Fibroblast of skin of scalp (primary cell): ENCODE results near the gene UGT2B11. TPM values are rescaled to one million over a fixed set of nuclear protein-coding genes. Genes with fewer than 3 reads are reported as not detected.
"Not testable (repeated sequence)": the region's sequence is repeated elsewhere in the genome, so short reads cannot be mapped to it uniquely, and the experiment has no call there.

ENCODE experiments used
- DNase-seq: peaks from one replicate; pipeline ENCODE4 v3.0.0-alpha.2; 2013
- polyA plus RNA-seq, 2 experiments: library from polyadenylated mRNA; unstranded; fragments of 120-200 nt; gene quantifications; one replicate each; pipeline ENCODE4 v1.2.1, GENCODE V29; 2013; ENCODE audit not compliant: insufficient read length in 2 of 2

UGT2B11 gene
- not detected for polyA plus RNA-seq (2013, experiment 1 of 2; ENCODE audit: insufficient read length)
- polyA plus RNA-seq (2013, experiment 2 of 2; ENCODE audit: insufficient read length) = not detected

- no peak for DNase-seq
These were observed at the start of gene UGT2B11 for GRCh38 chr4:69214716-69215115. Gene UGT2B11, minus strand, starts transcription at chr4:69214748. Its CDS starts 26 bp downstream, at chr4:69214722.

GRCh38 chr4:69253147-69253772 is 38.7 kb upstream of the UGT2B11 start:
- DNase-seq = not testable (repeated sequence)

GRCh38 chr4:69250884-69251283 is 36.3 kb upstream of the UGT2B11 start:
- DNase-seq = not testable (repeated sequence)

GRCh38 chr4:69242562-69243240 is 28.2 kb upstream of the UGT2B11 start:
- DNase-seq = not testable (repeated sequence)

- not testable (repeated sequence) for DNase-seq
These were observed 27.2 kb upstream of the UGT2B11 start for GRCh38 chr4:69241746-69242145.

GRCh38 chr4:69240787-69241186 is 26.2 kb upstream of the UGT2B11 start:
- not testable (repeated sequence) for DNase-seq

GRCh38 chr4:69239557-69240168 is 25.1 kb upstream of the UGT2B11 start:
- DNase-seq = no peak

- no peak for DNase-seq
These were observed 24.5 kb upstream of the UGT2B11 start for GRCh38 chr4:69239092-69239491.

GRCh38 chr4:69224891-69225290 is 10.3 kb upstream of the UGT2B11 start:
- no peak for DNase-seq

GRCh38 chr4:69223277-69223676 is 8.7 kb upstream of the UGT2B11 start:
- DNase-seq = not testable (repeated sequence)

GRCh38 chr4:69218491-69218890 is 3.9 kb upstream of the UGT2B11 start:
- not testable (repeated sequence) for DNase-seq

GRCh38 chr4:69210911-69211310 is 3.6 kb downstream of the UGT2B11 start:
- no peak for DNase-seq

GRCh38 chr4:69198506-69198905 is 16.0 kb downstream of the UGT2B11 start:
- not testable (repeated sequence) for DNase-seq

GRCh38 chr4:69196209-69196965 is 18.2 kb downstream of the UGT2B11 start:
- DNase-seq = no peak

- no peak for DNase-seq
These were observed 20.4 kb downstream of the UGT2B11 start for GRCh38 chr4:69194166-69194565.

GRCh38 chr4:69191905-69192304 is 22.6 kb downstream of the UGT2B11 start:
- not testable (repeated sequence) for DNase-seq

- not testable (repeated sequence) for DNase-seq
These were observed 23.9 kb downstream of the UGT2B11 start for GRCh38 chr4:69190621-69191020.

- not testable (repeated sequence) for DNase-seq
These were observed 32.9 kb downstream of the UGT2B11 start for GRCh38 chr4:69181519-69182169.

- not testable (repeated sequence) for DNase-seq
These were observed 34.7 kb downstream of the UGT2B11 start for GRCh38 chr4:69179817-69180216.

- DNase-seq = not testable (repeated sequence)
These were observed 35.8 kb downstream of the UGT2B11 start for GRCh38 chr4:69178751-69179205.

GRCh38 chr4:69170233-69171134 is 44.1 kb downstream of the UGT2B11 start:
- peak; percentile 28 for DNase-seq
